Measurements from ENCODE around the gene TEKT2.

GRCh38 chr1:36088265-36088576 lies 4.3 kb downstream of the TEKT2 start:
- TF ChIP-seq CTCF (IDR thresholded peaks at IDR 0.05) (no peak), EP300 (IDR thresholded peaks at IDR 0.05) (no peak), POLR2AphosphoS5 (IDR thresholded peaks at IDR 0.05) (no peak), POLR2A (IDR thresholded peaks at IDR 0.05) (no peak)
